Upper lobe of right lung (tissue), 1 donor: Measurements from ENCODE around the gene BEST1. TPM values are rescaled to one million over a fixed set of nuclear protein-coding genes. Genes with fewer than 3 reads are reported as not detected.

ENCODE experiments used
- ATAC-seq: fragments of 200-7000 bp; cut with Tn5 transposase; one replicate; pipeline ENCODE4 v1.9.1; 2020; ENCODE audit warnings: mild to moderate bottlenecking, moderate library complexity
- DNase-seq: peaks from one replicate; pipeline ENCODE4 v3.0.0-alpha.2; 2020
- H3K27ac ChIP-seq: fragments of 200-600 bp; one replicate; pipeline ENCODE4 v1.8.0; 2022
- H3K27me3 ChIP-seq: fragments of 200-600 bp; one replicate; pipeline ENCODE4 v1.8.0; 2022; ENCODE audit warnings: mild to moderate bottlenecking
- H3K36me3 ChIP-seq: fragments of 200-600 bp; one replicate; pipeline ENCODE4 v1.8.0; 2022
- H3K4me1 ChIP-seq: fragments of 200-600 bp; one replicate; pipeline ENCODE4 v1.8.0; 2022
- H3K4me3 ChIP-seq: fragments of 200-600 bp; one replicate; pipeline ENCODE4 v1.8.0; 2022; ENCODE audit warnings: mild to moderate bottlenecking
- H3K9me3 ChIP-seq: fragments of 200-600 bp; one replicate; pipeline ENCODE4 v1.8.0; 2022
- CTCF ChIP-seq: fragments of 200-600 bp; IDR thresholded peaks from one replicate; pipeline ENCODE4 v1.8.0; 2022; ENCODE audit warnings: antibody characterized with exemption
- intact Hi-C: fragments of 100-400 bp; cut with DNase I; formaldehyde crosslinking; loops from one replicate; pipeline ENCODE4 v1.11.0; 2022
- total RNA-seq: library from RNA; stranded (reverse); fragmentation: NEBNext Ultra II Directional; extraction: Animal tissue kit (Norgen Biotek cat#: 25700); gene quantifications from one replicate; pipeline ENCODE4 v1.2.1, GENCODE V29; 2021
- donor health status: DM: no; HTN: yes; CAD: no; lungs with severe emphysema.

BEST1 gene
- total RNA-seq, 1 donor from 2014 or later = 9.6 TPM

DNA sequence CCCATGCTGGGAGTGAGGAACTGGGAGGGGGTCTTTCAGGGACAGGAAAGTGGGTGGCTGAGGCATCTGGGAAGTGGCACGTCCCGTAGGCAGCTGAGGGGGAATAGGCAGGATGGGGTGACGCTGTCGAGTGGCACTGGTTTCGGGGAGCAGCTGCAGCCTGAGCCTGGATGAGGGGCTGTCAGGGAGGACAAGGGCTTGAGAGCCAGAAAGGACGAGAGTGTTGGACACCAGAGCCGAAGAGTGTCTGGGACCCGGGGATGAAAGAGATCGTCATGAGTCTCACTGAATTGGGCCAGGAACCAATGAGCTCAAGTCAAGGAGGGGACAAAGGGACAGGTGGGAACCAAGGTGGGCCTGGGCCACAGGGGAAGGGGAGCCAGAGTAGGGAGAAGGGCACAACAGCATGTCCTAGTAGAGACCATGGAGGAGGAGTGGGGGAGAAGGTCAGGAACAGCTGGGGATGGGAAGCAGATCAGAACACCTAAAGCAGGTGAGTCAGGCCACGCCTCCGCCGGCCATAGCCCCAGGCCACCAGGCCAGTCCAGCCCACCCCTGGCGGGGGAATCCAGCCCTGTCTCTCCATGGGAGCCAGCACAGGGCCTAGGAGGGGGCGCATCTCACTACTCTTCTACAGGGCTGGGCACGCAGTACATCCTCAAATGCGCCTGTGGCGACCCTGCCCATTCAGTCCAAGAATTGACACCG lies 37.0 kb upstream of the BEST1 start:
- Histone ChIP-seq H3K9me3 (no peaks in the 10 kb centered on the region), H3K27ac (no peak overlapping the region), H3K4me1 (peaks cover 7% of the 10 kb centered on the region), H3K4me3 (no peak overlapping the region), H3K36me3 (no peaks in the 10 kb centered on the region), H3K27me3 (no peaks in the 10 kb centered on the region)
- DNase-seq (peak; percentile 54), ATAC-seq (no peak)
- TF ChIP-seq CTCF = no peak
- intact Hi-C loops = no loop called here

- H3K27me3 ChIP-seq = peaks cover 5% of the 10 kb centered on the region
- TF ChIP-seq CTCF = no peak
- ATAC-seq (no peak), DNase-seq (peak; percentile 36)
- H3K9me3 ChIP-seq = no peaks in the 10 kb centered on the region
- H3K27ac ChIP-seq = no peak overlapping the region
- intact Hi-C loops = no loop called here
- H3K36me3 ChIP-seq = no peaks in the 10 kb centered on the region
- H3K4me1 ChIP-seq = peaks cover 14% of the 10 kb centered on the region
- no peak overlapping the region for H3K4me3 ChIP-seq
Measured at GRCh38 chr11:61913699-61914395, 36.3 kb upstream of the BEST1 start.

DNA sequence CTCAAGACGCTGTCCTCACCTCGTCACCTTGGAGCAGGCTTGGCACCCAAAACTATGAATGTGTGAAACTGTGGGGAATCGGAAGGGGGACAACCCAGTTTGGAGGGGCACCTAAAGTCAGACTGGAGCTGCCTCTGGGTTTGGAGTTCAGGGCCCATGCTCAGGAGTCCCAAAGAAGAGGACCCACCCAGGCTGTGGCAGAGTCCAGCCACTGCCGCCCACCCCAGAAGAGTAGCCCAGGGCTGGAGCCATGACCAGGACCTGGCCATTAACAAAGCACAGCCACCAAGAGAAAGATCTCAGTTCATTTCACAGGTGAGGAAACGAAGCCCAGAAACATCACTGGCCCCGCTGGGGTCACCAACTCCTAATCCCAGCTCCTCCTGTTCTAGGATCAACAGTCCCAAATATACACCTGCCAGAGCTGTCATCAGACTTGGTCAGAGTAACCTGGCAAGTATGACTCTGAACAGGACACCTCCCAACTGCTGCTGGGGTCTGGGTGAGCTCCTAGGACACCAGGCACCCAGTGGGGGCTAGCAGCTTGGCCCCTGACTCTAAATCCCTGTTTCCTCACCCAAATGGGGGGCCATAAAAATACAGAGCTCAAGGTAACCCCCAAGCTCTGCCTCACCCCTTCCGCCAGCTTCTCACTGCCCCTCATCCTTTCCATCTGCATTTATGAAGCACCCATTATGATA lies 35.5 kb upstream of the BEST1 start:
- Histone ChIP-seq H3K36me3 (no peaks in the 10 kb centered on the region), H3K4me3 (no peak overlapping the region), H3K4me1 (peaks cover 16% of the 10 kb centered on the region), H3K27me3 (peaks cover 5% of the 10 kb centered on the region), H3K9me3 (no peaks in the 10 kb centered on the region), H3K27ac (no peak overlapping the region)
- DNase-seq (no peak), ATAC-seq (no peak)
- TF ChIP-seq CTCF = no peak
- intact Hi-C loops = no loop called here

DNA sequence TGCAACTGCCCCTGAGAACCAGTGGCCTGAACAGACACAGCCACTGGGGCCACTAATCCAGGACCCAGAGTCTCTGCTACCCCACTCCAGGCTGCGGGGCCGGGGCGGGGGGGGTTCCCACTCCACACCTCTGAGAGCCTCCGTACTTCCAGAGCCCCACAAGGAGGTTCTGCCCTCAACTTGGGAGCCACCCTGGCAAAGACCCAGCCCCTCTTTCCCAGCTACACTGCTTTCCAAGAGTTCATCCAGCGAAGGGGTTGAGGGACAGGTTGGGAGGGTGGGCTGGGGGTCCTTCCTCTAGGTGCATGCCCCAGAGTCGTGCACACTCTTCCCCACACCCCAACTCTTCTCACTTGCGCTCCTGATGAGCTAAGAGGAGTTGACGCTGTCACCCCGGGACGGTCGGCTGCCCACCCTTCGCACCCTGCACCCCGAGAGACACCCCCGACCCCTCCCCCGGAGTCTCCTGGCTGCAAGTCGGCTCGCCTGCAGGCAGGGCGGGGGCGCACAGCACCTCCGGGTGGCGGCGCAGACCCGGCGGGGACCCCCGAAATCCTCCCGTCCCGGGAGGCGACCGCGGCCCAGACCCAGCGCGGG lies 33.3 kb upstream of the BEST1 start:
- ATAC-seq = no peak
- DNase-seq = no peak
- peak overlapping the region; percentile 47 for H3K27ac ChIP-seq

More for the DNA sequence above, 33.3 kb upstream of the BEST1 start:
- no peak for TF ChIP-seq CTCF
- intact Hi-C loops = no loop called here
- Histone ChIP-seq H3K4me3 (peak overlapping the region; percentile 57), H3K27me3 (peaks cover 5% of the 10 kb centered on the region), H3K9me3 (no peaks in the 10 kb centered on the region), H3K4me1 (peaks cover 14% of the 10 kb centered on the region), H3K36me3 (no peaks in the 10 kb centered on the region)
